SK-N-SH (cell line): Measurements from ENCODE around the gene HK3. TPM values are rescaled to one million over a fixed set of nuclear protein-coding genes. Genes with fewer than 3 reads are reported as not detected.

Experiments
- CTCF ChIA-PET: fragments of 300-600, 350-600 bp; formaldehyde crosslinking; extraction: SDS; loops from one replicate; lab custom pipeline; 2021; lab: Yijun Ruan, JAX
- POLR2A ChIA-PET: fragments of 350-600 bp; sonication (Branson Sonifier 250); formaldehyde crosslinking; extraction: SDS; loops from one replicate; lab custom pipeline; 2020; ENCODE audit warnings: antibody characterized with exemption, inconsistent platforms; lab: Yijun Ruan, JAX
- DNase-seq: peaks from one replicate; pipeline ENCODE4 v3.0.0; 2012
- H2AFZ ChIP-seq: fragments of 200-600 bp; sonication (generic); 2 replicates; pipeline ENCODE4 v1.8.1; 2016; ENCODE audit warnings: antibody characterized with exemption, mild to moderate bottlenecking, low read depth
- H3F3A ChIP-seq: fragments of 200-600 bp; sonication (generic); replicated peaks from 2 replicates; pipeline ENCODE3; 2016; ENCODE audit warnings: antibody characterized with exemption, mild to moderate bottlenecking; ENCODE audit not compliant: insufficient read depth
- H3K27ac ChIP-seq, 2 experiments: fragments of 200-500 bp in 1 of 2; fragments of 200-600 bp in 1 of 2; sonication (Bioruptor generic) in 1 of 2; sonication (generic), shearing (Covaris generic) in 1 of 2; 2 replicates each; pipeline versions ENCODE4 v1.5.1 to v1.6.1; 2014 to 2016; ENCODE audit warnings: low read depth in 2 of 2, inconsistent platforms in 1 of 2, low read length in 1 of 2, mild to moderate bottlenecking in 1 of 2, mixed read lengths in 1 of 2
- H3K27me3 ChIP-seq: fragments of 200-600 bp; sonication (generic), shearing (Covaris generic); 2 replicates; pipeline ENCODE4 v1.6.1; 2016; ENCODE audit warnings: mixed run types; ENCODE audit not compliant: insufficient read depth
- H3K36me3 ChIP-seq, 2 experiments: fragments of 200-500 bp in 1 of 2; fragments of 200-600 bp in 1 of 2; sonication (Bioruptor generic) in 1 of 2; sonication (generic) in 1 of 2; replicated peaks in 1 of 2; 2 replicates each; pipeline versions ENCODE3 to v1.5.1; 2014 to 2016; ENCODE audit warnings: low read length in 1 of 2, mild to moderate bottlenecking in 1 of 2; ENCODE audit not compliant: insufficient read depth in 2 of 2, control insufficient read depth in 1 of 2
- H3K4me1 ChIP-seq, 2 experiments: fragments of 200-500 bp in 1 of 2; fragments of 200-600 bp in 1 of 2; sonication (Bioruptor generic) in 1 of 2; sonication (generic), shearing (Covaris generic) in 1 of 2; 2 replicates each; pipeline versions ENCODE4 v1.5.1 to v1.6.1; 2014 to 2016; ENCODE audit warnings: low read depth in 1 of 2, low read length in 1 of 2, mixed run types in 1 of 2; ENCODE audit not compliant: insufficient read depth in 2 of 2, control insufficient read depth in 1 of 2
- H3K4me2 ChIP-seq: fragments of 200-600 bp; sonication (generic), shearing (Covaris generic); 2 replicates; pipeline ENCODE4 v1.6.1; 2017; ENCODE audit warnings: mixed run types
- H3K4me3 ChIP-seq, 2 experiments: fragments of 200-500 bp in 1 of 2; fragments of 200-600 bp in 1 of 2; sonication (Bioruptor generic) in 1 of 2; sonication (generic), shearing (Covaris generic) in 1 of 2; 2 replicates each; pipeline versions ENCODE4 v1.5.1 to v1.8.1; 2014 to 2016; ENCODE audit warnings: low read depth in 2 of 2, inconsistent platforms in 1 of 2, low read length in 1 of 2, mild to moderate bottlenecking in 1 of 2, mixed read lengths in 1 of 2, moderate library complexity in 1 of 2
- H3K79me2 ChIP-seq: fragments of 200-600 bp; sonication (generic); 2 replicates; pipeline ENCODE4 v1.8.1; 2017; ENCODE audit warnings: mild to moderate bottlenecking; ENCODE audit not compliant: insufficient read depth
- H3K9ac ChIP-seq: fragments of 200-600 bp; sonication (generic); 2 replicates; pipeline ENCODE4 v1.6.1; 2017; ENCODE audit warnings: mixed run types
- H3K9me2 ChIP-seq: fragments of 200-600 bp; sonication (generic); 2 replicates; pipeline ENCODE4 v1.6.1; 2017; ENCODE audit warnings: mixed run types
- H3K9me3 ChIP-seq: fragments of 200-600 bp; sonication (generic); 2 replicates; pipeline ENCODE4 v1.6.1; 2017; ENCODE audit warnings: mixed run types, mild to moderate bottlenecking, moderate library complexity
- H4K20me1 ChIP-seq: fragments of 200-600 bp; sonication (generic); 2 replicates; pipeline ENCODE4 v1.6.1; 2017; ENCODE audit warnings: mild to moderate bottlenecking, mixed run types; ENCODE audit not compliant: insufficient read depth
- EP300 ChIP-seq, 2 experiments: IDR thresholded peaks; 2 replicates each; pipeline versions ENCODE4 v1.4.0 to v1.6.1; 2012; ENCODE audit warnings: borderline replicate concordance in 1 of 2, low read depth in 1 of 2, low read length in 1 of 2
- FOSL2 ChIP-seq: IDR thresholded peaks from 2 replicates; pipeline ENCODE4 v1.4.0; 2012; ENCODE audit warnings: low read depth, mild to moderate bottlenecking, moderate library complexity, borderline replicate concordance
- FOXM1 ChIP-seq: IDR thresholded peaks from 2 replicates; pipeline ENCODE4 v1.4.0; 2012; ENCODE audit warnings: low read depth, mild to moderate bottlenecking
- GABPA ChIP-seq: IDR thresholded peaks from 2 replicates; pipeline ENCODE4 v1.4.0; 2012; ENCODE audit warnings: low read depth, mild to moderate bottlenecking
- MEF2A ChIP-seq: IDR thresholded peaks from 2 replicates; pipeline ENCODE4 v1.4.0; 2012; ENCODE audit warnings: low read depth, borderline replicate concordance
- MXI1 ChIP-seq: IDR thresholded peaks from 2 replicates; pipeline ENCODE4 v1.6.1; 2012; ENCODE audit warnings: mild to moderate bottlenecking, low read depth, low read length, improper control_type of control experiment
- NFIC ChIP-seq: IDR thresholded peaks from 2 replicates; pipeline ENCODE4 v1.4.0; 2012; ENCODE audit warnings: borderline replicate concordance
- NRF1 ChIP-seq: IDR thresholded peaks from 2 replicates; pipeline ENCODE4 v1.6.1; 2012; ENCODE audit warnings: low read depth, mild to moderate bottlenecking, low read length
- PBX3 ChIP-seq: IDR thresholded peaks from 2 replicates; pipeline ENCODE4; 2012
- POLR2AphosphoS5 ChIP-seq: IDR thresholded peaks from 2 replicates; pipeline ENCODE4 v1.6.1; 2012; ENCODE audit warnings: low read depth, low read length
- RAD21 ChIP-seq: IDR thresholded peaks from 2 replicates; pipeline ENCODE4 v1.6.1; 2012; ENCODE audit warnings: mild to moderate bottlenecking, low read length
- RFX5 ChIP-seq: IDR thresholded peaks from 2 replicates; pipeline ENCODE4 v1.6.1; 2012; ENCODE audit warnings: mild to moderate bottlenecking, improper control_type of control experiment, low read length
- RXRA ChIP-seq: IDR thresholded peaks from 2 replicates; pipeline ENCODE4 v1.4.0; 2012; ENCODE audit warnings: low read depth, mild to moderate bottlenecking, borderline replicate concordance
- SIN3A ChIP-seq: IDR thresholded peaks from 2 replicates; pipeline ENCODE4 v1.6.1; 2012; ENCODE audit warnings: low read depth, mild to moderate bottlenecking, low read length, moderate library complexity, borderline replicate concordance
- SMC3 ChIP-seq: IDR thresholded peaks from 2 replicates; pipeline ENCODE4 v1.6.1; 2012; ENCODE audit warnings: low read depth, low read length, improper control_type of control experiment
- YY1 ChIP-seq: IDR thresholded peaks from 2 replicates; pipeline ENCODE4 v1.4.0; 2012; ENCODE audit warnings: low read depth, mild to moderate bottlenecking
- WGBS: methylation state at CpG from one replicate; pipeline ENCODE4 v1.1.6; 2017; ENCODE audit warnings: low lambda C conversion rate; 5-methylcytosine and 5-hydroxymethylcytosine counted together
- polyA plus RNA-seq, 3 experiments: library from polyadenylated mRNA; depleted of rRNA; stranded (reverse); fragments of >200 nt; gene quantifications; 2 replicates each; pipeline ENCODE4 v1.2.3, GENCODE V29; 2012
- TF ChIP-seq, protein P1 (sequence below): fragments of 150-350 bp; IDR thresholded peaks from 2 replicates; pipeline ENCODE4 v1.6.1; 2017; ENCODE audit warnings: antibody characterized with exemption, low read length, low read depth, borderline replicate concordance

HK3 gene
- polyA plus RNA-seq, 1 of the 3 experiments (the other 2 are of a cell fraction): 0.02 TPM

GRCh38 chr5:176922817-176923216 is 23.7 kb upstream of the HK3 start (continued):
- TF ChIP-seq, protein P1, sequence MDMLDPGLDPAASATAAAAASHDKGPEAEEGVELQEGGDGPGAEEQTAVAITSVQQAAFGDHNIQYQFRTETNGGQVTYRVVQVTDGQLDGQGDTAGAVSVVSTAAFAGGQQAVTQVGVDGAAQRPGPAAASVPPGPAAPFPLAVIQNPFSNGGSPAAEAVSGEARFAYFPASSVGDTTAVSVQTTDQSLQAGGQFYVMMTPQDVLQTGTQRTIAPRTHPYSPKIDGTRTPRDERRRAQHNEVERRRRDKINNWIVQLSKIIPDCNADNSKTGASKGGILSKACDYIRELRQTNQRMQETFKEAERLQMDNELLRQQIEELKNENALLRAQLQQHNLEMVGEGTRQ: no peak
- no peak for TF ChIP-seq EP300 (IDR thresholded peaks at IDR 0.05; ENCODE audit: borderline replicate concordance in 1 of 2, low read depth in 1 of 2, low read length in 1 of 2)
- TF ChIP-seq RXRA: no peak
- no peak for TF ChIP-seq FOXM1

- H3K4me2 ChIP-seq: no peak overlapping the region
- WGBS: 90% methylated on average over 3 of the region's 3 CpGs
- H3K9ac ChIP-seq: no peak overlapping the region
- TF ChIP-seq PBX3: no peak
- TF ChIP-seq RXRA: no peak
- TF ChIP-seq GABPA: no peak
- TF ChIP-seq RFX5: no peak
- no peak for TF ChIP-seq RAD21
- no peak for TF ChIP-seq FOSL2
- TF ChIP-seq FOXM1: no peak
- no peak for TF ChIP-seq YY1
- no peak for TF ChIP-seq NRF1
- TF ChIP-seq MEF2A: no peak
- no peak for TF ChIP-seq NFIC
- TF ChIP-seq MXI1: no peak
- TF ChIP-seq SMC3: no peak
- no peak for TF ChIP-seq POLR2AphosphoS5
- no peak for TF ChIP-seq EP300 (IDR thresholded peaks at IDR 0.05; ENCODE audit: borderline replicate concordance in 1 of 2, low read depth in 1 of 2, low read length in 1 of 2)
- no peak for TF ChIP-seq SIN3A
- TF ChIP-seq, all 33 proteins: peak for 0
- ChIA-PET CTCF (interaction anchor here (0.5 to 1.8 kb wide), 4 partner anchors 23 to 641 kb away, joined by 3 to 4 read pairs (median 4); partner anchors contain the start of gene HK3), POLR2A (no interaction called here)
- H3K27me3 ChIP-seq: no peaks in the 10 kb centered on the region
- H3K9me3 ChIP-seq: no peaks in the 10 kb centered on the region
- peaks cover 12 to 28% of the 10 kb centered on the region in 2 experiments for H3K36me3 ChIP-seq
- no peaks in the 10 kb centered on the region for H3K9me2 ChIP-seq
- no peaks in the 10 kb centered on the region; the same call in 1 of the 2 replicates for H4K20me1 ChIP-seq
- no peaks in the 10 kb centered on the region for H3K4me1 ChIP-seq
- H3K27ac ChIP-seq: no peak overlapping the region
- no peak overlapping the region for H3K4me3 ChIP-seq
- no peaks in the 10 kb centered on the region for H3K79me2 ChIP-seq
- no peaks in the 10 kb centered on the region for H3F3A ChIP-seq
- no peak overlapping the region for H2AFZ ChIP-seq
- DNase-seq: no peak
These were observed 22.6 kb upstream of the HK3 start for GRCh38 chr5:176921714-176922113.
